SH-SY5Y (cell line): Measurements from ENCODE around the gene FADS1.

Source experiments
- GATA2 ChIP-seq: IDR thresholded peaks from 2 replicates; pipeline ENCODE4 v1.6.1; 2011; ENCODE audit warnings: mild to moderate bottlenecking, low read depth, low read length
- GATA3 ChIP-seq: IDR thresholded peaks from 2 replicates; pipeline ENCODE4 v1.6.1; 2011; ENCODE audit warnings: low read depth, mild to moderate bottlenecking, low read length, moderate library complexity

DNA sequence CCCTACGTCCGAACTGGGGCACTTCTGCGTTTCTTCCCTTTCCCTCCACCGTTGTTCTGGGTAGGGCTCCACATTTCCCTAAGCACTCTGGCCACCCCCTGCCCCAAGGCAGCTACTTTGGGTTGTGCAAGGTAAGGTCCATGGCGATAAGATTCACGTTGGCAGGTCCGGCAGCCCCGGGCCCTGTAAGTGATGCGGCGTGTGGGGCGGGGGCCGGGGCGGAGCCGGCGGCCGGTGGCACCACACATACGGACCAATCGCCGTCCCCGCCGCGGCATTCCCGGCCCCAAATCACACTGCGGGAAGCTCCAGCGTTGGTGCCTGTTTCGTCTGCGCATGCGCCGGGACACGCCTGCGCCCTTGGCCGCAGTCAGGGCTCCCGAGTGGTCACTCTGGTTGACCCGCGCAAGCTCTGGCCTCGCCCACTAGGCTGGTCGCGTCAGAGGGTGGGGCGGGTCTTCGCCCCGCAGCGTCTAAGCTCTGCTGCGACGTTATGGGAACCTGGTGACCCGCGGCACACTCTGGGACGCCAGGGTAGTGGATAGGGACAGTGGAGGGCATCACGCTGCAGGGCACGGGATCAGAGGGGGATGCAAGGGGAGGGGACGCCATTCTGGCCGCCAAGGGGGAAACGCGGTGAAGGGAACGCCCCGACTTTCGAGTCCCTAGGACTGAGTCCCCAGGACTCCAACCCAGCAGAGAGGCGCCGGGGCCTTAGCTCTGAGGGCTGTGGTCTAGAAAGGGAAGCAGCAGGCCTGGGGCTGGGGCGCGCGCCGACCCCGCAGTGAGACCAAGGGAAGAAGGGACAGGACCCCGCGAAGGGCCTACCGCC is 1.6 kb downstream of the FADS1 start:
- TF ChIP-seq GATA3, result no peak
- 0 out of 2 replicates have a peak, but pooled peaks have one; percentile 30 for TF ChIP-seq GATA2
